ENCODE data around the gene KDM8.
"Not testable (repeated sequence)": the region's sequence is repeated elsewhere in the genome, so short reads cannot be mapped to it uniquely, and the experiment has no call there.

Gene KDM8

GRCh38 chr16:27252206-27252585 is 48.9 kb downstream of the KDM8 start:
- TF ChIP-seq ZFX (IDR thresholded peaks at IDR 0.05; ENCODE audit: borderline replicate concordance) (no peak), CTCF (IDR thresholded peaks at IDR 0.05) (no peak)
- no peak overlapping the region for H3K27ac ChIP-seq

- no peak overlapping the region for H3K27ac ChIP-seq
These were observed 50.2 kb downstream of the KDM8 start for GRCh38 chr16:27253526-27253930.

GRCh38 chr16:27254262-27254811 is 51.0 kb downstream of the KDM8 start:
- no peak for TF ChIP-seq CTCF (IDR thresholded peaks at IDR 0.05)
- TF ChIP-seq ZFX (IDR thresholded peaks at IDR 0.05; ENCODE audit: borderline replicate concordance) = no peak
- no peak overlapping the region for H3K27ac ChIP-seq

More at GRCh38 chr16:27253526-27253930, 50.2 kb downstream of the KDM8 start:
- no peak for TF ChIP-seq CTCF (IDR thresholded peaks at IDR 0.05)
- TF ChIP-seq ZFX (IDR thresholded peaks at IDR 0.05; ENCODE audit: borderline replicate concordance) = no peak

- TF ChIP-seq ZFX (IDR thresholded peaks at IDR 0.05; ENCODE audit: borderline replicate concordance) (no peak), CTCF (IDR thresholded peaks at IDR 0.05) (no peak)
These were observed 53.5 kb downstream of the KDM8 start for GRCh38 chr16:27256861-27257260.

GRCh38 chr16:27257271-27257670 is 53.9 kb downstream of the KDM8 start:
- no peak overlapping the region for H3K27ac ChIP-seq
- no peak for TF ChIP-seq CTCF (IDR thresholded peaks at IDR 0.05)
- TF ChIP-seq ZFX (IDR thresholded peaks at IDR 0.05; ENCODE audit: borderline replicate concordance) = no peak

More at GRCh38 chr16:27256861-27257260, 53.5 kb downstream of the KDM8 start:
- no peak overlapping the region for H3K27ac ChIP-seq

GRCh38 chr16:27258241-27258734 is 55.0 kb downstream of the KDM8 start:
- no peak for TF ChIP-seq CTCF (IDR thresholded peaks at IDR 0.05)
- no peak for TF ChIP-seq ZFX (IDR thresholded peaks at IDR 0.05; ENCODE audit: borderline replicate concordance)
- no peak overlapping the region for H3K27ac ChIP-seq

GRCh38 chr16:27259710-27260109 is 56.4 kb downstream of the KDM8 start:
- no peak overlapping the region for H3K27ac ChIP-seq
- TF ChIP-seq ZFX (IDR thresholded peaks at IDR 0.05; ENCODE audit: borderline replicate concordance) (no peak), CTCF (IDR thresholded peaks at IDR 0.05) (no peak)

GRCh38 chr16:27262904-27263423 is 59.6 kb downstream of the KDM8 start:
- not testable (repeated sequence) for H3K27ac ChIP-seq

Measured in 22Rv1 (cell line).